Mammary microvascular endothelial cell (primary cell): ENCODE results near the gene PTRHD1. TPM values are rescaled to one million over a fixed set of nuclear protein-coding genes. Genes with fewer than 3 reads are reported as not detected.

Experiments
- total RNA-seq: library from RNA; depleted of rRNA; stranded (reverse); fragments of >200 nt; gene quantifications from 2 replicates; pipeline ENCODE4 v1.2.3, GENCODE V29; 2015

PTRHD1 gene
- total RNA-seq = 41.3 and 61.0 TPM in 2 replicates

DNA sequence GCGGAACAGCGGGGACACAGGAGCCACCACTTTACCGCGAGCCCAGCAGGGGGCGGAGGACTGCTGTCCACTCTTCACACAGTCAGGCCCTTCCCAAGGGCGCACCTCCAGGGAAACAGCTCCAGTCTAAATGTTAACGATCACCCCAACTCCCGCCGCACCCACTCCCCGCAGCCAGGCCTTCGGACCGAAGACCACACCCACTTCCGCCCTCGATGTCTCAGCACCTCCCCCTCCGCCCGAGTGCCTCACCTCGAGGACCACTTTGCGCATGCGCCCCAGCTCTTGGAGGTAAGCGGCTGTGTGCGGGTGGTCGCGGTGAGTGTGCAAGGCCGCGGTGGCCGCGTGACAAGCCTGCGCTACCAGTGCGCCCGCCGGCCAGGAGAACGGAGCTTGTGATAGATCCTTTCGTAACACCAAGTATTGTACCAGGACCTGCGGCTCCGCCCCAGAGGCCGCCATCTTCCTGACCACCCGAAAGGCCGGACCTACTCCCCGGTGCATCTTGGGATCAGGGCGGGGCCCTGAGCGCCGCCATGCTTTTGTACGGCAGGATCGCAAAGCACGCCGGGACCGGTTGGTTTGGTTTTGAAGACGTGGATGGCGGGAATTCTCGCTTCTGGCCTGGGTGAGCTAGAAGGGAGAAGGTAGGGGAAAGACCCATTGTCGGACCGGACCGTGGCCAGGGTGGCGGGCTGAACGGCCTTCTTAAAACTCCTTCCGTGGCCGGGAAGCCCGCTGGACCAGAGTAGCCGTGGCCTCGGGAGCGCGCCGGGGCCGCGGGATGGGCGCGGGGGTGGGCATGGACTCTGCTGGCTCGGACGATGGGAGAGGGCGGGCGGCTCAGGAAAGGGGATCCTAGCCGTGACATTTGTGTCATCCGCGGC, at the start of gene PTRHD1, which contains the start of gene CENPO:
PTRHD1 (minus strand) TSS at position 518 of the 887 bp plus-strand sequence; CDS start at position 504, 14 bp downstream.
CENPO (plus strand) TSS at position 552 of the 887 bp plus-strand sequence. CDS start 495 bp downstream, outside the sequence.

Other genes with a start within 250 kb of the PTRHD1 start
- gene CENPO, start within 50 bp of the PTRHD1 start, total RNA-seq = 26.5 and 28.4 TPM in 2 replicates
- gene ADCY3, start 126.8 kb upstream of the PTRHD1 start, total RNA-seq = 27.0 and 34.0 TPM in 2 replicates
- gene DNAJC27, start 178.6 kb upstream of the PTRHD1 start, total RNA-seq = 0.53 and 2.1 TPM in 2 replicates
- gene EFR3B, start 248.7 kb upstream of the PTRHD1 start, total RNA-seq = 0.67 and 0.79 TPM in 2 replicates